SH-SY5Y (cell line): ENCODE results near the gene MSH2.

Experiments used
- GATA2 ChIP-seq: IDR thresholded peaks from 2 replicates; pipeline ENCODE4 v1.6.1; 2011; ENCODE audit warnings: mild to moderate bottlenecking, low read depth, low read length
- GATA3 ChIP-seq: IDR thresholded peaks from 2 replicates; pipeline ENCODE4 v1.6.1; 2011; ENCODE audit warnings: low read depth, mild to moderate bottlenecking, low read length, moderate library complexity

GRCh38 chr2:47510745-47511144 lies 107.8 kb downstream of the MSH2 start:
- TF ChIP-seq GATA3 (no peak), GATA2 (no peak)
